ENCODE data around the gene NFIX. TPM values are rescaled to one million over a fixed set of nuclear protein-coding genes. Genes with fewer than 3 reads are reported as not detected.

The NFIX gene
- total and polyA plus RNA-seq, 9 of the 15 experiments (the other 6 are each of a cell fraction or from before 2014, with no cell fraction given), result 0.28 to 26.8 (median 5.4) TPM

- TF ChIP-seq HMBOX1 (IDR thresholded peaks at IDR 0.05) (peak; percentile 35), NR2C2 (CRISPR knock-in tag; IDR thresholded peaks at IDR 0.05) (no peak), NR2C2 (tag; IDR thresholded peaks at IDR 0.05) (peak; percentile 55; the same call in 1 of the 2 replicates), MCM7 (IDR thresholded peaks at IDR 0.05) (peak in 1 of 2 experiments; percentile 94; a peak in 2 of 4 replicates), ZNF280B (CRISPR knock-in tag; IDR thresholded peaks at IDR 0.05) (no peak), HCFC1 (IDR thresholded peaks at IDR 0.05; ENCODE audit: low read depth, low read length) (peak; percentile 86), ARID3A (IDR thresholded peaks at IDR 0.05; ENCODE audit: borderline replicate concordance, low read depth, low read length) (0 out of 2 replicates have a peak, but pooled peaks have one; percentile 17), CGGBP1 (CRISPR knock-in tag; IDR thresholded peaks at IDR 0.05) (no peak), ZBTB17 (CRISPR knock-in tag; IDR thresholded peaks at IDR 0.05) (peak; percentile 97)
Measured at GRCh38 chr19:13116282-13117175, 121.3 kb downstream of the NFIX start, which contains the start of gene TRMT1 (continued).
